ENCODE data around the gene SEMA3C. TPM values are rescaled to one million over a fixed set of nuclear protein-coding genes. Genes with fewer than 3 reads are reported as not detected.

The SEMA3C gene
- total and polyA plus RNA-seq, 11 donors, result 11.7 to 110 (median 67.6) TPM

GRCh38 chr7:80856769-80857168, 62.1 kb downstream of the SEMA3C start:
- TF ChIP-seq CTCF (IDR thresholded peaks at IDR 0.05) (no peak), POLR2A (IDR thresholded peaks at IDR 0.05) (no peak)
- Histone ChIP-seq H3K36me3 (no peaks in the 10 kb centered on the region), H3K4me3 (no peak overlapping the region), H3K27me3 (no peaks in the 10 kb centered on the region), H3K9me3 (peaks cover 0 to 2% (median 0%) of the 10 kb centered on the region in 12 donors), H3K27ac (peak overlapping the region in 1 of 12 donors; percentile 83), H3K4me1 (peaks cover 0 to 19% (median 6%) of the 10 kb centered on the region in 12 donors)
- ATAC-seq, result no peak
- WGBS, 4 donors, result 68 to 79% (median 77%) methylated on average over 3 of the region's 3 CpGs
- DNase-seq, result no peak
- intact Hi-C loops (cut with DNase I), result no loop called here

- intact Hi-C loops (cut with DNase I), result no loop called here
- WGBS, 4 donors, result 36 to 52% (median 39%) methylated on average over 3 of the region's 3 CpGs
- ATAC-seq, result peak; percentile 24 to 64 (median 51)
- Histone ChIP-seq H3K4me1 (peaks cover 0 to 11% (median 0%) of the 10 kb centered on the region in 12 donors), H3K36me3 (no peaks in the 10 kb centered on the region), H3K27ac (peak overlapping the region in 2 of 12 donors; percentile 27 to 28), H3K9me3 (no peaks in the 10 kb centered on the region), H3K4me3 (no peak overlapping the region), H3K27me3 (no peaks in the 10 kb centered on the region)
- DNase-seq, result no peak
- TF ChIP-seq POLR2A (IDR thresholded peaks at IDR 0.05) (no peak), CTCF (IDR thresholded peaks at IDR 0.05) (no peak)
Measured at GRCh38 chr7:80851896-80852476, 66.9 kb downstream of the SEMA3C start.

- no peaks in the 10 kb centered on the region for H3K9me3 ChIP-seq
- H3K4me1 ChIP-seq, result peaks cover 0 to 7% (median 0%) of the 10 kb centered on the region in 12 donors
- peak overlapping the region in 1 of 12 donors; percentile 15 for H3K27ac ChIP-seq
- no peaks in the 10 kb centered on the region for H3K36me3 ChIP-seq
- no peak for DNase-seq
- no peak overlapping the region for H3K4me3 ChIP-seq
- TF ChIP-seq CTCF (IDR thresholded peaks at IDR 0.05) (no peak), POLR2A (IDR thresholded peaks at IDR 0.05) (no peak)
- intact Hi-C loops (cut with DNase I), result no loop called here
- 62 to 67% (median 65%) methylated on average over 5 of the region's 5 CpGs for WGBS, 4 donors
- no peaks in the 10 kb centered on the region for H3K27me3 ChIP-seq
- ATAC-seq, result no peak
Measured at GRCh38 chr7:80848841-80849240, 70.0 kb downstream of the SEMA3C start.

- H3K4me3 ChIP-seq, result no peak overlapping the region
- peaks cover 0 to 16% (median 4%) of the 10 kb centered on the region in 12 donors for H3K4me1 ChIP-seq
- H3K27me3 ChIP-seq, result no peaks in the 10 kb centered on the region
- DNase-seq (no peak), ATAC-seq (no peak)
- TF ChIP-seq POLR2A (IDR thresholded peaks at IDR 0.05) (no peak), CTCF (IDR thresholded peaks at IDR 0.05) (no peak)
- WGBS, 4 donors, result 81 to 85% (median 83%) methylated on average over 3 of the region's 3 CpGs
- no peaks in the 10 kb centered on the region for H3K9me3 ChIP-seq
- H3K27ac ChIP-seq, result peak overlapping the region in 1 of 12 donors; percentile 15
- intact Hi-C loops (cut with DNase I), result no loop called here
- H3K36me3 ChIP-seq, result no peaks in the 10 kb centered on the region
Measured at GRCh38 chr7:80847895-80848294, 71.0 kb downstream of the SEMA3C start.
